DND-41 (cell line): ENCODE measurements around the gene BARX1.

Experiments used
- ATAC-seq: fragments of 200-7000 bp; cut with Tn5 transposase; 3 replicates; pipeline ENCODE4 v1.9.1; 2021; ENCODE audit warnings: low read depth; ENCODE audit not compliant: insufficient read depth
- DNase-seq: peaks from one replicate; pipeline ENCODE4 v3.0.0-alpha.2; 2020
- H2AFZ ChIP-seq: 2 replicates; pipeline ENCODE4 v1.6.0; 2012; ENCODE audit warnings: low read depth, low read length
- H3K27ac ChIP-seq: 2 replicates; pipeline ENCODE4 v1.5.1; 2012; ENCODE audit warnings: low read length, inconsistent platforms
- H3K27me3 ChIP-seq: fragments of 200-600 bp; sonication (generic); 2 replicates; pipeline ENCODE4 v1.6.0; 2012; ENCODE audit warnings: low read length, mild to moderate bottlenecking, inconsistent platforms; ENCODE audit not compliant: insufficient read depth, poor library complexity
- H3K36me3 ChIP-seq: 2 replicates; pipeline ENCODE4 v1.5.1; 2012; ENCODE audit warnings: low read length, inconsistent platforms; ENCODE audit not compliant: insufficient read depth
- H3K4me1 ChIP-seq: 2 replicates; pipeline ENCODE4 v1.5.1; 2012; ENCODE audit warnings: mild to moderate bottlenecking, low read length; ENCODE audit not compliant: insufficient read depth
- H3K4me2 ChIP-seq: 2 replicates; pipeline ENCODE4 v1.6.0; 2012; ENCODE audit warnings: mild to moderate bottlenecking, moderate library complexity, low read length, inconsistent platforms; ENCODE audit not compliant: insufficient read depth
- H3K4me3 ChIP-seq, 2 experiments: fragments of 200-600 bp in 1 of 2; shearing (Covaris generic) in 1 of 2; 2 replicates each; pipeline ENCODE4 v1.5.1; 2012 to 2016; ENCODE audit warnings: inconsistent platforms in 2 of 2, low read length in 2 of 2, mild to moderate bottlenecking in 2 of 2, low read depth in 1 of 2, moderate library complexity in 1 of 2
- H3K79me2 ChIP-seq: 2 replicates; pipeline ENCODE4 v1.6.0; 2012; ENCODE audit warnings: low read length, inconsistent platforms; ENCODE audit not compliant: insufficient read depth
- H3K9ac ChIP-seq: 2 replicates; pipeline ENCODE4 v1.6.0; 2012; ENCODE audit warnings: low read depth, mild to moderate bottlenecking, inconsistent platforms, low read length, moderate library complexity
- H3K9me3 ChIP-seq: 2 replicates; pipeline ENCODE4 v1.5.1; 2012; ENCODE audit warnings: low read length, moderate library complexity, mild to moderate bottlenecking, inconsistent platforms; ENCODE audit not compliant: insufficient read depth, severe bottlenecking
- H4K20me1 ChIP-seq: 2 replicates; pipeline ENCODE4 v1.6.0; 2012; ENCODE audit warnings: low read length; ENCODE audit not compliant: insufficient read depth
- EZH2 ChIP-seq: IDR thresholded peaks from 3 replicates; pipeline ENCODE4 v1.6.1; 2012; ENCODE audit warnings: borderline replicate concordance, low read depth, mild to moderate bottlenecking, moderate library complexity, low read length, inconsistent platforms; ENCODE audit not compliant: severe bottlenecking
- TF ChIP-seq, protein P1 (sequence below): IDR thresholded peaks from 2 replicates; pipeline ENCODE4 v1.5.1; 2012; ENCODE audit warnings: borderline replicate concordance, low read length, moderate library complexity, mild to moderate bottlenecking; ENCODE audit not compliant: poor library complexity, severe bottlenecking; ENCODE audit errors: extremely low read depth

The BARX1 gene

DNA sequence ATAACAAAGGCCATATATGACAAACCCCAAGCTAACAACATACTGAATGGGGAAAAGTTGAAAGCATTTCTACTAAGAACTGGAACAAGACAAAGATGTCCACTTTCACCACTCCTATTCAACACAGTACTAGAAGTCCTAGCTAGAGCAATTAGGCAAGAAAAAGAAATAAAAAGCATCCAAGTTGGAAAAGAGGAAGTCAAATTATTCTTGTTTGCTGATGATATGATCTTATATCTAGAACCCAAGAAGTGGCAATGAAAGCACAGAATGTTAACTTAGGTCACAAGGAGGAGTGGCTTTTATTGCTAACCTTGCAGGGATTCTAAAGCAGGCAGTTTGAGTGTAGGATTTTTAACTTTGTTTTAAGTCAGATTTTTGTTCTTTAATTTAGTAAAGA is 35.3 kb upstream of the BARX1 start:
- Histone ChIP-seq H3K9me3 (peaks cover 3% of the 10 kb centered on the region), H3K9ac (no peak overlapping the region), H3K36me3 (no peaks in the 10 kb centered on the region), H4K20me1 (no peaks in the 10 kb centered on the region), H3K27ac (no peak overlapping the region), H3K4me3 (no peak overlapping the region), H3K79me2 (no peaks in the 10 kb centered on the region), H3K27me3 (no peaks in the 10 kb centered on the region), H3K4me1 (no peaks in the 10 kb centered on the region), H3K4me2 (no peak overlapping the region), H2AFZ (no peak overlapping the region)
- ATAC-seq (no peak), DNase-seq (no peak)
- TF ChIP-seq EZH2 = no peak
- TF ChIP-seq, protein P1, sequence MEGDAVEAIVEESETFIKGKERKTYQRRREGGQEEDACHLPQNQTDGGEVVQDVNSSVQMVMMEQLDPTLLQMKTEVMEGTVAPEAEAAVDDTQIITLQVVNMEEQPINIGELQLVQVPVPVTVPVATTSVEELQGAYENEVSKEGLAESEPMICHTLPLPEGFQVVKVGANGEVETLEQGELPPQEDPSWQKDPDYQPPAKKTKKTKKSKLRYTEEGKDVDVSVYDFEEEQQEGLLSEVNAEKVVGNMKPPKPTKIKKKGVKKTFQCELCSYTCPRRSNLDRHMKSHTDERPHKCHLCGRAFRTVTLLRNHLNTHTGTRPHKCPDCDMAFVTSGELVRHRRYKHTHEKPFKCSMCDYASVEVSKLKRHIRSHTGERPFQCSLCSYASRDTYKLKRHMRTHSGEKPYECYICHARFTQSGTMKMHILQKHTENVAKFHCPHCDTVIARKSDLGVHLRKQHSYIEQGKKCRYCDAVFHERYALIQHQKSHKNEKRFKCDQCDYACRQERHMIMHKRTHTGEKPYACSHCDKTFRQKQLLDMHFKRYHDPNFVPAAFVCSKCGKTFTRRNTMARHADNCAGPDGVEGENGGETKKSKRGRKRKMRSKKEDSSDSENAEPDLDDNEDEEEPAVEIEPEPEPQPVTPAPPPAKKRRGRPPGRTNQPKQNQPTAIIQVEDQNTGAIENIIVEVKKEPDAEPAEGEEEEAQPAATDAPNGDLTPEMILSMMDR = no peak

GRCh38 chr9:93988056-93988455 is 32.9 kb upstream of the BARX1 start:
- no peak for ATAC-seq
- H3K27ac ChIP-seq = no peak overlapping the region
- H3K4me1 ChIP-seq = no peaks in the 10 kb centered on the region
- no peaks in the 10 kb centered on the region for H3K79me2 ChIP-seq
- no peaks in the 10 kb centered on the region for H3K27me3 ChIP-seq
- no peaks in the 10 kb centered on the region for H4K20me1 ChIP-seq
- no peak overlapping the region for H2AFZ ChIP-seq
- H3K36me3 ChIP-seq = no peaks in the 10 kb centered on the region
- peaks cover 3% of the 10 kb centered on the region for H3K9me3 ChIP-seq
- no peak overlapping the region for H3K4me2 ChIP-seq
- no peak overlapping the region for H3K9ac ChIP-seq
- TF ChIP-seq, protein P1 = no peak
- TF ChIP-seq EZH2 = no peak
- H3K4me3 ChIP-seq = no peak overlapping the region
- DNase-seq = no peak

GRCh38 chr9:93984860-93985259 is 29.7 kb upstream of the BARX1 start:
- Histone ChIP-seq H4K20me1 (no peaks in the 10 kb centered on the region), H3K9me3 (peaks cover 3% of the 10 kb centered on the region), H3K27ac (no peak overlapping the region), H3K4me1 (no peaks in the 10 kb centered on the region), H3K4me2 (no peak overlapping the region), H3K9ac (no peak overlapping the region), H3K4me3 (no peak overlapping the region), H3K27me3 (no peaks in the 10 kb centered on the region), H2AFZ (no peak overlapping the region), H3K36me3 (no peaks in the 10 kb centered on the region), H3K79me2 (no peaks in the 10 kb centered on the region)
- TF ChIP-seq, protein P1 = no peak
- no peak for TF ChIP-seq EZH2
- DNase-seq (no peak), ATAC-seq (no peak)

- no peak for ATAC-seq
- no peak overlapping the region for H3K27ac ChIP-seq
These were observed 28.7 kb upstream of the BARX1 start for GRCh38 chr9:93983875-93984274.

More at GRCh38 chr9:93983875-93984274, 28.7 kb upstream of the BARX1 start:
- Histone ChIP-seq H3K9me3 (peaks cover 3% of the 10 kb centered on the region), H3K79me2 (no peaks in the 10 kb centered on the region), H3K4me3 (no peak overlapping the region), H3K27me3 (no peaks in the 10 kb centered on the region), H3K4me2 (no peak overlapping the region), H2AFZ (no peak overlapping the region), H3K9ac (no peak overlapping the region), H4K20me1 (no peaks in the 10 kb centered on the region), H3K36me3 (no peaks in the 10 kb centered on the region), H3K4me1 (no peaks in the 10 kb centered on the region)
- TF ChIP-seq, protein P1 = no peak
- no peak for TF ChIP-seq EZH2
- DNase-seq = no peak
